H1 (cell line): ENCODE measurements around the gene PPP2R2D. TPM values are rescaled to one million over a fixed set of nuclear protein-coding genes. Genes with fewer than 3 reads are reported as not detected.

Source experiments
- CEBPB ChIP-seq: IDR thresholded peaks from 2 replicates; pipeline ENCODE4 v1.6.1; 2012; ENCODE audit warnings: low read depth, low read length
- CTCF ChIP-seq, 3 experiments: IDR thresholded peaks; 1 replicate in 2 of 3; 2 replicates in 1 of 3; pipeline versions ENCODE4 v1.5.1 to v1.6.1; 2011; ENCODE audit warnings: low read length in 3 of 3, mild to moderate bottlenecking in 3 of 3, inconsistent platforms in 2 of 3, low read depth in 1 of 3, moderate library complexity in 1 of 3; ENCODE audit not compliant: insufficient read depth in 1 of 3; ENCODE audit errors: control extremely low read depth in 1 of 3
- E2F6 ChIP-seq: IDR thresholded peaks from 2 replicates; pipeline ENCODE4 v1.6.1; 2012; ENCODE audit warnings: inconsistent platforms
- TAF7 ChIP-seq: optimal IDR thresholded peaks from 2 replicates; pipeline ENCODE3; 2011; ENCODE audit warnings: low read depth, mild to moderate bottlenecking, inconsistent platforms, low read length, moderate library complexity, borderline replicate concordance
- polyA plus RNA-seq, 7 experiments: library from polyadenylated mRNA; depleted of rRNA in 3 of 7; stranded (reverse) in 5 of 7; unstranded in 2 of 7; fragments of >200 nt in 5 of 7; fragments of 200-250 nt in 2 of 7; gene quantifications; 1 replicate in 5 of 7; 2 replicates in 1 of 7; 4 replicates in 1 of 7; pipeline versions ENCODE4 v1.2.1 to v1.2.3, GENCODE V29; 2011 to 2013; ENCODE audit warnings: missing spikeins in 2 of 7, mixed read lengths in 2 of 7
- total RNA-seq: library from RNA; stranded (reverse); fragmentation: NEBNext Ultra II Directional; extraction: Animal tissue kit (Norgen Biotek cat#: 25700); gene quantifications from 2 replicates; pipeline ENCODE4 v1.2.1, GENCODE V29; 2021

PPP2R2D gene
- total and polyA plus RNA-seq, 2 of the 8 experiments (the other 6 are each of a cell fraction or from before 2014, with no cell fraction given): 25.4 to 32.8 TPM

- TF ChIP-seq CTCF (IDR thresholded peaks at IDR 0.05; ENCODE audit: control extremely low read depth in 1 of 3, insufficient read depth in 1 of 3, low read depth in 1 of 3, low read length in 3 of 3): no peak
- no peak for TF ChIP-seq TAF7
- TF ChIP-seq E2F6: no peak
- TF ChIP-seq CEBPB: no peak
These were observed 34.0 kb downstream of the PPP2R2D start (continued) for GRCh38 chr10:131934769-131935168.
